Neural cell (in vitro differentiated cells): ENCODE results near the gene BPIFB4. TPM values are rescaled to one million over a fixed set of nuclear protein-coding genes. Genes with fewer than 3 reads are reported as not detected.

Experiments
- H2AFZ ChIP-seq: fragments of 200-600, 300-800 bp; sonication (generic), shearing (Covaris generic); 2 replicates; pipeline ENCODE4 v1.6.0; 2014; ENCODE audit warnings: low read depth, mild to moderate bottlenecking, antibody characterized with exemption, low read length, moderate library complexity
- H3F3A ChIP-seq: fragments of 200-600 bp; shearing (Covaris generic); 2 replicates; pipeline ENCODE4 v1.6.1; 2016; ENCODE audit warnings: mild to moderate bottlenecking, moderate library complexity, mixed read lengths, antibody characterized with exemption, low read length; ENCODE audit not compliant: insufficient read depth, poor library complexity, severe bottlenecking
- H3K27ac ChIP-seq: fragments of 200-600, 300-800 bp; sonication (generic), shearing (Covaris generic); 2 replicates; pipeline ENCODE4 v1.5.1; 2014; ENCODE audit warnings: mild to moderate bottlenecking, low read length, moderate library complexity
- H3K27me3 ChIP-seq: fragments of 300-800, 200-600 bp; sonication (generic), shearing (Covaris generic); 2 replicates; pipeline ENCODE4 v1.6.0; 2014; ENCODE audit warnings: mild to moderate bottlenecking, low read depth, low read length, moderate library complexity; ENCODE audit not compliant: insufficient read depth
- H3K36me3 ChIP-seq: fragments of 300-800, 200-600 bp; sonication (generic), shearing (Covaris generic); 2 replicates; pipeline ENCODE4 v1.5.1; 2014; ENCODE audit warnings: mild to moderate bottlenecking, antibody characterized with exemption, low read length, moderate library complexity; ENCODE audit not compliant: insufficient read depth
- H3K4me2 ChIP-seq: fragments of 300-800, 200-600 bp; sonication (generic), shearing (Covaris generic); 2 replicates; pipeline ENCODE4 v1.6.0; 2014; ENCODE audit warnings: mild to moderate bottlenecking, low read length
- H3K4me3 ChIP-seq: fragments of 300-800, 200-600 bp; sonication (generic), shearing (Covaris generic); 2 replicates; pipeline ENCODE4 v1.5.1; 2014; ENCODE audit warnings: mild to moderate bottlenecking, low read length, moderate library complexity
- H3K79me2 ChIP-seq: fragments of 200-600 bp; shearing (Covaris generic); replicated peaks from 2 replicates; pipeline ENCODE4 v1.6.0; 2014; ENCODE audit warnings: mild to moderate bottlenecking, low read length, moderate library complexity; ENCODE audit not compliant: insufficient read depth
- H3K9ac ChIP-seq: fragments of 300-800, 200-600 bp; sonication (generic), shearing (Covaris generic); 2 replicates; pipeline ENCODE4 v1.6.1; 2016; ENCODE audit warnings: mild to moderate bottlenecking, low read length, mixed read lengths
- H3K9me2 ChIP-seq: fragments of 200-600 bp; shearing (Covaris generic); 2 replicates; pipeline ENCODE4 v1.6.1; 2016; ENCODE audit warnings: mild to moderate bottlenecking, low read length, mixed read lengths; ENCODE audit not compliant: insufficient read depth
- H3K9me3 ChIP-seq: fragments of 200-600, 300-800 bp; sonication (generic), shearing (Covaris generic); 2 replicates; pipeline ENCODE4 v1.6.1; 2016; ENCODE audit warnings: mild to moderate bottlenecking, mixed run types, low read length, moderate library complexity, mixed read lengths
- H4K20me1 ChIP-seq: fragments of 200-600 bp; shearing (Covaris generic); 2 replicates; pipeline ENCODE4 v1.6.1; 2016; ENCODE audit warnings: mild to moderate bottlenecking, mixed run types; ENCODE audit not compliant: insufficient read depth
- EP300 ChIP-seq: fragments of 450-650 bp; conservative IDR thresholded peaks from 2 replicates; pipeline ENCODE4 v1.6.1; 2014; ENCODE audit warnings: antibody characterized with exemption, mild to moderate bottlenecking, moderate library complexity; ENCODE audit not compliant: poor library complexity, severe bottlenecking
- EZH2 ChIP-seq: fragments of 200-600, 300-800 bp; shearing (Covaris generic), sonication (generic); IDR thresholded peaks from 2 replicates; pipeline ENCODE4 v1.6.1; 2014; ENCODE audit warnings: antibody characterized with exemption, low read length, borderline replicate concordance, mild to moderate bottlenecking; ENCODE audit not compliant: insufficient read depth, poor library complexity, severe bottlenecking
- MXI1 ChIP-seq: fragments of 450-650 bp; conservative IDR thresholded peaks from 2 replicates; pipeline ENCODE4 v1.6.1; 2014; ENCODE audit warnings: antibody characterized with exemption, mild to moderate bottlenecking; ENCODE audit not compliant: poor library complexity, severe bottlenecking
- POLR2AphosphoS5 ChIP-seq: IDR thresholded peaks from 2 replicates; pipeline ENCODE4 v1.6.1; 2012
- RAD21 ChIP-seq: fragments of 450-650 bp; conservative IDR thresholded peaks from 2 replicates; pipeline ENCODE4 v1.6.1; 2014; ENCODE audit warnings: antibody characterized with exemption, mild to moderate bottlenecking, moderate library complexity
- REST ChIP-seq: IDR thresholded peaks from 2 replicates; pipeline ENCODE4 v1.6.1; 2012; ENCODE audit warnings: borderline replicate concordance
- SMC3 ChIP-seq: fragments of 450-650 bp; conservative IDR thresholded peaks from 2 replicates; pipeline ENCODE4 v1.6.1; 2014; ENCODE audit warnings: antibody characterized with exemption, mild to moderate bottlenecking, moderate library complexity; ENCODE audit not compliant: poor library complexity
- TAF1 ChIP-seq: IDR thresholded peaks from 2 replicates; pipeline ENCODE4 v1.6.1; 2012; ENCODE audit warnings: low read depth
- polyA plus RNA-seq: library from polyadenylated mRNA; depleted of rRNA; stranded (reverse); fragments of >200 nt; gene quantifications from 2 replicates; pipeline ENCODE4 v1.2.3, GENCODE V29; 2014
- TF ChIP-seq, protein P1 (sequence below): fragments of 450-650 bp; IDR thresholded peaks from 2 replicates; pipeline ENCODE4 v1.5.1; 2014; ENCODE audit warnings: antibody characterized with exemption, mild to moderate bottlenecking, moderate library complexity; ENCODE audit not compliant: poor library complexity, severe bottlenecking

The BPIFB4 gene
- polyA plus RNA-seq, 1 donor from 2014 or later = not detected

GRCh38 chr20:33158637-33159385, 79.4 kb downstream of the BPIFB4 start:
- H3K4me2 ChIP-seq = no peak overlapping the region
- H4K20me1 ChIP-seq = no peaks in the 10 kb centered on the region
- no peak overlapping the region for H2AFZ ChIP-seq
- H3K9me2 ChIP-seq = no peaks in the 10 kb centered on the region
- H3K4me3 ChIP-seq = no peak overlapping the region
- H3K9me3 ChIP-seq = no peaks in the 10 kb centered on the region
- H3K79me2 ChIP-seq = no peaks in the 10 kb centered on the region
- TF ChIP-seq MXI1 (no peak), SMC3 (no peak), EP300 (no peak), POLR2AphosphoS5 (no peak), EZH2 (no peak), TAF1 (no peak), RAD21 (no peak)
- TF ChIP-seq, protein P1, sequence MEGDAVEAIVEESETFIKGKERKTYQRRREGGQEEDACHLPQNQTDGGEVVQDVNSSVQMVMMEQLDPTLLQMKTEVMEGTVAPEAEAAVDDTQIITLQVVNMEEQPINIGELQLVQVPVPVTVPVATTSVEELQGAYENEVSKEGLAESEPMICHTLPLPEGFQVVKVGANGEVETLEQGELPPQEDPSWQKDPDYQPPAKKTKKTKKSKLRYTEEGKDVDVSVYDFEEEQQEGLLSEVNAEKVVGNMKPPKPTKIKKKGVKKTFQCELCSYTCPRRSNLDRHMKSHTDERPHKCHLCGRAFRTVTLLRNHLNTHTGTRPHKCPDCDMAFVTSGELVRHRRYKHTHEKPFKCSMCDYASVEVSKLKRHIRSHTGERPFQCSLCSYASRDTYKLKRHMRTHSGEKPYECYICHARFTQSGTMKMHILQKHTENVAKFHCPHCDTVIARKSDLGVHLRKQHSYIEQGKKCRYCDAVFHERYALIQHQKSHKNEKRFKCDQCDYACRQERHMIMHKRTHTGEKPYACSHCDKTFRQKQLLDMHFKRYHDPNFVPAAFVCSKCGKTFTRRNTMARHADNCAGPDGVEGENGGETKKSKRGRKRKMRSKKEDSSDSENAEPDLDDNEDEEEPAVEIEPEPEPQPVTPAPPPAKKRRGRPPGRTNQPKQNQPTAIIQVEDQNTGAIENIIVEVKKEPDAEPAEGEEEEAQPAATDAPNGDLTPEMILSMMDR = no peak
- no peak overlapping the region for H3K9ac ChIP-seq
- no peaks in the 10 kb centered on the region for H3F3A ChIP-seq
- H3K27ac ChIP-seq = no peak overlapping the region
- no peaks in the 10 kb centered on the region for H3K36me3 ChIP-seq
- no peaks in the 10 kb centered on the region for H3K27me3 ChIP-seq

GRCh38 chr20:33159713-33160112, 80.3 kb downstream of the BPIFB4 start:
- Histone ChIP-seq H3K36me3 (no peaks in the 10 kb centered on the region), H3K79me2 (no peaks in the 10 kb centered on the region), H3K9ac (no peak overlapping the region), H3K4me3 (no peak overlapping the region), H3F3A (no peaks in the 10 kb centered on the region), H3K9me3 (no peaks in the 10 kb centered on the region), H3K27me3 (no peaks in the 10 kb centered on the region), H3K9me2 (no peaks in the 10 kb centered on the region), H2AFZ (no peak overlapping the region), H3K27ac (no peak overlapping the region), H4K20me1 (no peaks in the 10 kb centered on the region), H3K4me2 (no peak overlapping the region)
- TF ChIP-seq REST (no peak), SMC3 (no peak), MXI1 (no peak), TAF1 (no peak), RAD21 (no peak), EZH2 (no peak), EP300 (no peak), POLR2AphosphoS5 (no peak)
- TF ChIP-seq, protein P1 = no peak
